Measurements from ENCODE around the gene CHN2.

- TF ChIP-seq SP1 (IDR thresholded peaks at IDR 0.05), result no peak
- no peak for TF ChIP-seq FOXK2 (IDR thresholded peaks at IDR 0.05)
- no peak for TF ChIP-seq BHLHE40 (IDR thresholded peaks at IDR 0.05; ENCODE audit: borderline replicate concordance)
- TF ChIP-seq LEF1 (IDR thresholded peaks at IDR 0.05; ENCODE audit: borderline replicate concordance), result no peak
- TF ChIP-seq SUZ12 (IDR thresholded peaks at IDR 0.05), result no peak
- TF ChIP-seq TARDBP (IDR thresholded peaks at IDR 0.05), result no peak
- no peak for TF ChIP-seq FOXM1 (IDR thresholded peaks at IDR 0.05; ENCODE audit: borderline replicate concordance)
- TF ChIP-seq NFRKB (IDR thresholded peaks at IDR 0.05), result no peak
- TF ChIP-seq ZNF384 (IDR thresholded peaks at IDR 0.05), result no peak
- TF ChIP-seq FOXA1 (IDR thresholded peaks at IDR 0.05), result no peak
- no peak for TF ChIP-seq ARNT (IDR thresholded peaks at IDR 0.05)
- TF ChIP-seq HDGF (IDR thresholded peaks at IDR 0.05; ENCODE audit: borderline replicate concordance), result no peak
- TF ChIP-seq L3MBTL2 (conservative IDR thresholded peaks at IDR 0.05), result no peak
Measured at GRCh38 chr7:29485339-29486190, 291.0 kb downstream of the CHN2 start.
